Liver (tissue), 9 donors: ENCODE measurements around the gene GBA3. TPM values are rescaled to one million over a fixed set of nuclear protein-coding genes. Genes with fewer than 3 reads are reported as not detected.

Experiments
- DNase-seq: peaks from one replicate; pipeline ENCODE4 v3.0.0-alpha.2; 2017; ENCODE audit warnings: low spot score
- H3K27ac ChIP-seq, 2 donors: one replicate each; pipeline ENCODE4 v1.7.0; 2013; ENCODE audit warnings: inconsistent platforms in 2 of 2, low read length in 2 of 2, control low read depth in 1 of 2, low read depth in 1 of 2, mild to moderate bottlenecking in 1 of 2
- H3K27me3 ChIP-seq, 4 donors: one replicate each; pipeline versions ENCODE4 v1.6.1 to v1.7.0; 2013; ENCODE audit warnings: low read length in 3 of 4, inconsistent platforms in 1 of 4, mild to moderate bottlenecking in 1 of 4, moderate library complexity in 1 of 4; ENCODE audit not compliant: control insufficient read depth in 4 of 4, insufficient read depth in 4 of 4
- H3K36me3 ChIP-seq, 4 donors: one replicate each; pipeline versions ENCODE4 v1.6.1 to v1.7.0; 2013; ENCODE audit warnings: low read length in 3 of 4, mild to moderate bottlenecking in 3 of 4, low read depth in 1 of 4, moderate library complexity in 1 of 4; ENCODE audit not compliant: control insufficient read depth in 4 of 4, insufficient read depth in 3 of 4
- H3K4me1 ChIP-seq, 4 donors: one replicate each; pipeline versions ENCODE4 v1.6.1 to v1.7.0; 2013; ENCODE audit warnings: low read length in 3 of 4, mild to moderate bottlenecking in 3 of 4, moderate library complexity in 1 of 4; ENCODE audit not compliant: control insufficient read depth in 4 of 4, insufficient read depth in 4 of 4
- H3K4me3 ChIP-seq, 3 donors: one replicate each; pipeline versions ENCODE4 v1.6.1 to v1.7.0; 2013; ENCODE audit warnings: low read length in 3 of 3, control low read depth in 1 of 3, low read depth in 1 of 3, mild to moderate bottlenecking in 1 of 3
- H3K9ac ChIP-seq, 2 donors: one replicate each; pipeline ENCODE4 v1.7.0; 2013; ENCODE audit warnings: low read length in 2 of 2, mild to moderate bottlenecking in 2 of 2, moderate library complexity in 2 of 2, control low read depth in 1 of 2, low read depth in 1 of 2
- H3K9me3 ChIP-seq, 4 donors: one replicate each; pipeline versions ENCODE4 v1.6.1 to v1.7.0; 2013; ENCODE audit warnings: low read length in 3 of 4; ENCODE audit not compliant: control insufficient read depth in 4 of 4
- ATF3 ChIP-seq: IDR thresholded peaks from 2 replicates; pipeline ENCODE4 v1.6.1; 2016; ENCODE audit warnings: antibody characterized with exemption
- CTCF ChIP-seq: fragments of 150-350 bp; IDR thresholded peaks from 2 replicates; pipeline ENCODE4 v1.5.1; 2017; ENCODE audit warnings: improper control_type of control experiment, low read depth, low read length; ENCODE audit not compliant: missing input control
- EGR1 ChIP-seq, 2 donors: IDR thresholded peaks; 2 replicates each; pipeline ENCODE4 v1.6.1; 2016 to 2018; ENCODE audit warnings: antibody characterized with exemption in 2 of 2, low read depth in 2 of 2
- FOXA1 ChIP-seq: IDR thresholded peaks from 2 replicates; pipeline ENCODE4 v1.6.1; 2016; ENCODE audit warnings: antibody characterized with exemption
- HNF4A ChIP-seq, 2 donors: conservative IDR thresholded peaks; 2 replicates each; pipeline ENCODE4 v1.6.1; 2016; ENCODE audit warnings: antibody characterized with exemption in 2 of 2, mild to moderate bottlenecking in 2 of 2
- HNF4G ChIP-seq: IDR thresholded peaks from 2 replicates; pipeline ENCODE4 v1.6.1; 2016; ENCODE audit warnings: antibody characterized with exemption
- JUND ChIP-seq, 2 donors: IDR thresholded peaks; 2 replicates each; pipeline ENCODE4 v1.6.1; 2016; ENCODE audit warnings: antibody characterized with exemption in 2 of 2
- MAX ChIP-seq: IDR thresholded peaks from 2 replicates; pipeline ENCODE4 v1.6.1; 2016; ENCODE audit warnings: antibody characterized with exemption
- NR2F2 ChIP-seq: IDR thresholded peaks from 2 replicates; pipeline ENCODE4 v1.6.1; 2016; ENCODE audit warnings: antibody characterized with exemption
- RAD21 ChIP-seq, 2 donors: IDR thresholded peaks; 2 replicates each; pipeline ENCODE4 v1.6.1; 2016; ENCODE audit warnings: antibody characterized with exemption in 2 of 2, mild to moderate bottlenecking in 2 of 2
- REST ChIP-seq: IDR thresholded peaks from 2 replicates; pipeline ENCODE4 v1.6.1; 2016; ENCODE audit warnings: antibody characterized with exemption, mild to moderate bottlenecking
- RXRA ChIP-seq, 2 donors: IDR thresholded peaks; 2 replicates each; pipeline ENCODE4 v1.6.1; 2017 to 2018; ENCODE audit warnings: antibody characterized with exemption in 2 of 2, mild to moderate bottlenecking in 1 of 2
- TAF1 ChIP-seq: conservative IDR thresholded peaks from 2 replicates; pipeline ENCODE4 v1.6.1; 2016; ENCODE audit warnings: antibody characterized with exemption, mild to moderate bottlenecking
- YY1 ChIP-seq: IDR thresholded peaks from 2 replicates; pipeline ENCODE4 v1.6.1; 2016; ENCODE audit warnings: antibody characterized with exemption, mild to moderate bottlenecking
- ZBTB33 ChIP-seq: IDR thresholded peaks from 2 replicates; pipeline ENCODE4 v1.6.1; 2016; ENCODE audit warnings: antibody characterized with exemption
- WGBS: extraction: QIAGEN DNeasy Blood & Tissue Kit; methylation state at CpG from one replicate; pipeline ENCODE4 v1.1.7; 2013; 5-methylcytosine and 5-hydroxymethylcytosine counted together
- polyA plus RNA-seq, 2 donors: library from polyadenylated mRNA; stranded (reverse) in 1 of 2; unstranded in 1 of 2; fragments of 200-250 nt in 1 of 2; fragments of >200 nt in 1 of 2; fragmentation: Nextera tagmentation in 1 of 2; extraction: Ambion mirVana in 1 of 2; gene quantifications; one replicate each; pipeline versions ENCODE4 v1.2.1 to v1.2.3, GENCODE V29; 2013 to 2015
- total RNA-seq, 2 donors: library from RNA; depleted of rRNA; stranded (reverse); fragments of >200 nt; gene quantifications; one replicate each; pipeline ENCODE4 v1.2.3, GENCODE V29; 2014
- donor health status: healthy.
- donor health status: healthy.
- donor health status: healthy.
- donor health status: healthy.
- donor health status: healthy.

The GBA3 gene
- total and polyA plus RNA-seq, 4 donors, result 10.6 to 36.7 (median 18.9) TPM

GRCh38 chr4:22739968-22740367 lies 47.2 kb downstream of the GBA3 start:
- H3K4me3 ChIP-seq, result no peak overlapping the region
- H3K9ac ChIP-seq, result no peak overlapping the region
- H3K27ac ChIP-seq, result no peak overlapping the region
- no peaks in the 10 kb centered on the region for H3K9me3 ChIP-seq
- DNase-seq, result no peak
- peaks cover 0 to 20% (median 11%) of the 10 kb centered on the region in 4 donors for H3K36me3 ChIP-seq
- TF ChIP-seq ATF3, result no peak
- WGBS, result 73% methylated on average over 3 of the region's 3 CpGs
- H3K4me1 ChIP-seq, result no peaks in the 10 kb centered on the region
- no peaks in the 10 kb centered on the region for H3K27me3 ChIP-seq

GRCh38 chr4:22741744-22742143 lies 49.0 kb downstream of the GBA3 start:
- no peak for DNase-seq
- TF ChIP-seq YY1 (no peak), FOXA1 (no peak), HNF4A (conservative IDR thresholded peaks at IDR 0.05) (no peak), MAX (no peak), ZBTB33 (no peak), ATF3 (no peak), JUND (IDR thresholded peaks at IDR 0.05) (no peak), EGR1 (IDR thresholded peaks at IDR 0.05; ENCODE audit: low read depth in 2 of 2) (no peak), NR2F2 (no peak), TAF1 (no peak), CTCF (no peak), RAD21 (IDR thresholded peaks at IDR 0.05) (no peak), RXRA (IDR thresholded peaks at IDR 0.05) (no peak), HNF4G (no peak), REST (no peak)
- no peaks in the 10 kb centered on the region for H3K9me3 ChIP-seq
- no peak overlapping the region for H3K9ac ChIP-seq
- 92% methylated on average over 3 of the region's 3 CpGs for WGBS
- H3K27me3 ChIP-seq, result no peaks in the 10 kb centered on the region
- H3K27ac ChIP-seq, result no peak overlapping the region
- peaks cover 0 to 8% (median 5%) of the 10 kb centered on the region in 4 donors for H3K36me3 ChIP-seq
- H3K4me3 ChIP-seq, result no peak overlapping the region
- no peaks in the 10 kb centered on the region for H3K4me1 ChIP-seq
